A549 (cell line): Measurements from ENCODE around the gene ACAD9. TPM values are rescaled to one million over a fixed set of nuclear protein-coding genes. Genes with fewer than 3 reads are reported as not detected.

Experiments used
- ATAC-seq, 2 experiments: fragments of 200-7000 bp in 1 of 2; fragments of >200 bp in 1 of 2; cut with Nextera tagmentation in 1 of 2; cut with Tn5 transposase in 1 of 2; 3 replicates each; pipeline versions ENCODE4 v1.8.0 to v1.9.1; 2018 to 2020; ENCODE audit warnings: mild to moderate bottlenecking in 1 of 2, moderate library complexity in 1 of 2
- CTCF ChIA-PET: fragments of 300-600 bp; sonication (Branson Sonifier 250); formaldehyde crosslinking; extraction: SDS; loops from one replicate; lab custom pipeline; 2021; ENCODE audit warnings: antibody characterized with exemption, inconsistent platforms; lab: Yijun Ruan, JAX
- POLR2A ChIA-PET: fragments of 350-600 bp; formaldehyde crosslinking; extraction: SDS; loops from one replicate; lab custom pipeline; 2021; ENCODE audit warnings: antibody characterized with exemption, inconsistent platforms; lab: Yijun Ruan, JAX
- DNase-seq, 2 experiments: peaks; one replicate each; pipeline versions ENCODE4 v3.0.0 to v3.0.0-alpha.2; 2011 to 2016; ENCODE audit warnings: low read depth in 1 of 2, low spot score in 1 of 2
- FAIRE-seq: peaks from 2 replicates; lab custom pipeline; 2011; peaks lifted over from hg19 to GRCh38; lab: Jason Lieb, UNC
- H3K27ac ChIP-seq, 2 experiments: fragments of >200 bp; sonication (Bioruptor Twin); formaldehyde crosslinking; 3 replicates each; pipeline ENCODE4 v1.5.1; 2016 to 2017
- H3K4me1 ChIP-seq: fragments of >200 bp; sonication (Bioruptor Twin); formaldehyde crosslinking; 3 replicates; pipeline ENCODE4 v1.6.1; 2016
- H3K4me2 ChIP-seq: fragments of >200 bp; sonication (Bioruptor Twin); formaldehyde crosslinking; 3 replicates; pipeline ENCODE4 v1.6.1; 2016
- H3K4me3 ChIP-seq: fragments of >200 bp; sonication (Bioruptor Twin); formaldehyde crosslinking; 3 replicates; pipeline ENCODE4 v1.5.1; 2016
- H3K9me3 ChIP-seq: fragments of >200 bp; sonication (Bioruptor Twin); formaldehyde crosslinking; 3 replicates; pipeline ENCODE4 v1.6.1; 2016
- CBX2 ChIP-seq: fragments of 200-600 bp; sonication (generic); IDR thresholded peaks from 2 replicates; pipeline ENCODE4 v1.6.1; 2016; ENCODE audit warnings: low read depth, mild to moderate bottlenecking, borderline replicate concordance
- CEBPB ChIP-seq, 2 experiments: fragments of >200 bp in 1 of 2; sonication (Bioruptor Twin) in 1 of 2; formaldehyde crosslinking in 1 of 2; IDR thresholded peaks; 2 replicates each; pipeline ENCODE4 v1.6.1; 2012 to 2016
- CHD2 ChIP-seq: fragments of 150-350 bp; IDR thresholded peaks from 2 replicates; pipeline ENCODE4 v1.6.1; 2014; ENCODE audit warnings: low read length; ENCODE audit not compliant: partially characterized antibody
- CHD4 ChIP-seq: fragments of 200-600 bp; sonication (generic); IDR thresholded peaks from 2 replicates; pipeline ENCODE4 v1.6.1; 2016; ENCODE audit warnings: antibody characterized with exemption, mild to moderate bottlenecking, borderline replicate concordance
- ESRRA ChIP-seq: fragments of 150-350 bp; IDR thresholded peaks from 2 replicates; pipeline ENCODE4 v1.6.1; 2014; ENCODE audit warnings: mild to moderate bottlenecking, low read length, borderline replicate concordance
- FOSB ChIP-seq: fragments of 250-450 bp; sonication (Bioruptor Pico); IDR thresholded peaks from 2 replicates; pipeline ENCODE4 v1.5.0; 2020; ENCODE audit warnings: mild to moderate bottlenecking, moderate library complexity
- FOXS1 ChIP-seq: fragments of 250-450 bp; sonication (Bioruptor Pico); IDR thresholded peaks from 2 replicates; pipeline ENCODE4 v1.5.0; 2020; ENCODE audit warnings: mild to moderate bottlenecking, moderate library complexity
- HEYL ChIP-seq: fragments of 250-450 bp; sonication (Bioruptor Pico); IDR thresholded peaks from 2 replicates; pipeline ENCODE4 v1.8.0; 2021; ENCODE audit warnings: mild to moderate bottlenecking, moderate library complexity
- HOXB13 ChIP-seq: fragments of 250-450 bp; sonication (Bioruptor Pico); IDR thresholded peaks from 2 replicates; pipeline ENCODE4 v1.5.0; 2020; ENCODE audit warnings: low read depth, mild to moderate bottlenecking, moderate library complexity
- JUN ChIP-seq, 2 experiments: fragments of >200 bp; sonication (Bioruptor Twin); formaldehyde crosslinking; IDR thresholded peaks; 2 replicates in 1 of 2; 3 replicates in 1 of 2; pipeline ENCODE4 v1.6.1; 2016 to 2017
- MYC ChIP-seq: IDR thresholded peaks from 2 replicates; pipeline ENCODE4 v1.6.1; 2012; ENCODE audit warnings: mild to moderate bottlenecking, inconsistent platforms, low read length, improper control_type of control experiment, borderline replicate concordance
- NR3C1 ChIP-seq: fragments of >200 bp; sonication (Bioruptor Twin); formaldehyde crosslinking; IDR thresholded peaks from 3 replicates; pipeline ENCODE4 v1.6.1; 2017
- PHF8 ChIP-seq: fragments of 200-600 bp; sonication (generic); IDR thresholded peaks from 2 replicates; pipeline ENCODE4 v1.6.1; 2016; ENCODE audit warnings: low read depth, mild to moderate bottlenecking, antibody characterized with exemption, moderate library complexity, borderline replicate concordance
- POLR2AphosphoS2 ChIP-seq: conservative IDR thresholded peaks from 2 replicates; pipeline ENCODE4 v1.6.1; 2012; ENCODE audit warnings: low read length, improper control_type of control experiment, inconsistent platforms
- RAD21 ChIP-seq, 2 experiments: fragments of >200 bp in 1 of 2; sonication (Bioruptor Twin) in 1 of 2; formaldehyde crosslinking in 1 of 2; IDR thresholded peaks in 1 of 2; conservative IDR thresholded peaks in 1 of 2; 2 replicates in 1 of 2; 3 replicates in 1 of 2; pipeline ENCODE4 v1.6.1; 2012 to 2018; ENCODE audit warnings: inconsistent platforms in 1 of 2
- RNF2 ChIP-seq: fragments of 200-600 bp; sonication (generic); IDR thresholded peaks from 2 replicates; pipeline ENCODE4 v1.6.1; 2016; ENCODE audit warnings: low read depth, mild to moderate bottlenecking, antibody characterized with exemption, moderate library complexity, borderline replicate concordance
- SREBF2 ChIP-seq: fragments of 450-650 bp; IDR thresholded peaks from 2 replicates; pipeline ENCODE4 v1.6.1; 2014; ENCODE audit warnings: mild to moderate bottlenecking, moderate library complexity
- ZSCAN20 ChIP-seq: fragments of 250-450 bp; sonication (Bioruptor Pico); IDR thresholded peaks from 2 replicates; pipeline ENCODE4 v1.8.0; 2022; ENCODE audit warnings: mild to moderate bottlenecking, moderate library complexity
- WGBS: methylation state at CpG from one replicate; pipeline ENCODE4 v1.1.6; 2017; ENCODE audit errors: missing lambda C conversion rate; 5-methylcytosine and 5-hydroxymethylcytosine counted together
- polyA plus RNA-seq, 4 experiments: library from polyadenylated mRNA; depleted of rRNA in 3 of 4; stranded (reverse); fragments of >200 nt; fragmentation: RNase III in 1 of 4; extraction: RNeasy Plus Mini Kit Qiagen cat#74134 plus additional on column Dnase treatment in 1 of 4; gene quantifications; 2 replicates in 3 of 4; 3 replicates in 1 of 4; pipeline ENCODE4 v1.2.3, GENCODE V29; 2011 to 2017
- TF ChIP-seq, protein P1 (sequence below): IDR thresholded peaks from 2 replicates; pipeline ENCODE4 v1.6.1; 2012
- TF ChIP-seq, protein P2 (sequence below): IDR thresholded peaks from 2 replicates; pipeline ENCODE4 v1.6.1; 2012
- TF ChIP-seq, protein P3 (sequence below): fragments of >200 bp; sonication (Bioruptor Twin); formaldehyde crosslinking; IDR thresholded peaks from 3 replicates; pipeline ENCODE4 v1.6.1; 2016
- TF ChIP-seq, protein P4 (sequence below): fragments of >200 bp; sonication (Bioruptor Twin); formaldehyde crosslinking; IDR thresholded peaks from 2 replicates; pipeline ENCODE4 v1.6.1; 2016
- TF ChIP-seq, protein P5 (sequence below): fragments of >200 bp; sonication (Bioruptor Twin); formaldehyde crosslinking; IDR thresholded peaks from 3 replicates; pipeline ENCODE4 v1.5.1; 2016
- TF ChIP-seq, protein P6 (sequence below): fragments of 250-450 bp; sonication (Bioruptor Pico); IDR thresholded peaks from 2 replicates; pipeline ENCODE4 v1.5.0; 2020; ENCODE audit warnings: low read depth, mild to moderate bottlenecking, moderate library complexity

Gene ACAD9
- polyA plus RNA-seq, 2 of the 4 experiments (the other 2 are of a cell fraction): 26.1 to 29.2 TPM

DNA sequence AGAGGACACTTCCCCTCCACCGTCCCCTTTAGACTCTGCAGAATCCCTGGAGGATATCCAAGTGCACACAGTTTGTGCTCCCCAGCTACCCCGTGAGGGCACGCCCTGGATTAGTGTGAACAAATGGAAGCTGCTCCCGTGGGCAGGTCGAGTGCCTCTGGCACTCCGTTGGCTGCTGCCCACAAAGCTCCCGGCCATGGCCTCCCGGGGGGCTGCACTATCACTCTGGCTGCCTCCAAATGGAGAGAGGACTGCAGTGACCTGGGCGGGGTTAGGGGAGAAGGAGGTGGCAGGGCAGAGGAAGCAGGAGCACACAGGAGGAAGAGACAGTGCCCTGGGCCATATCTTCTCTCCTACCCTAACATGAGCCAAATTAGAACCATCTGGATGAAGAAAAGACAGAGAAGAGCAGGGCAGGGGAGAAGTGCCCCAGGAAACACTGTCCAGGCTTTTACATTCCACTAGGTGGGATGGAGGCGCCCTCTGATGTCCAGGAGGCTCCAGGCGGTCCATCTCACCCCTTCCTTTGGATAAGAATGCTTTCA lies 29.4 kb upstream of the ACAD9 start:
- WGBS: 100% methylated on average over 2 of the region's 11 CpGs
- Histone ChIP-seq H3K4me1 (0 out of 3 replicates have a peak, but pooled peaks cover 9% of the 10 kb centered on the region), H3K4me2 (no peak overlapping the region), H3K4me3 (no peak overlapping the region), H3K9me3 (peaks cover 12% of the 10 kb centered on the region; the same call in 2 of the 3 replicates), H3K27ac (no peak overlapping the region)
- FAIRE-seq (no peak), ATAC-seq (no peak)
- ChIA-PET CTCF (interaction anchor here (0.9 to 1.5 kb wide), 2 partner anchors 25 to 169 kb away, joined by 3 to 4 read pairs; no protein-coding TSS in a partner anchor), POLR2A (no interaction called here)
- TF ChIP-seq RAD21 (conservative IDR thresholded peaks at IDR 0.05 in 1 of 2, IDR thresholded peaks at IDR 0.05 in 1 of 2): 0 out of 5 replicates have a peak, but pooled peaks of 1 of the 2 experiments have one; percentile 33
- TF ChIP-seq SREBF2: no peak
- TF ChIP-seq, all 56 proteins: peak for 1
- DNase-seq: peak in 1 of 2 experiments; percentile 9

DNA sequence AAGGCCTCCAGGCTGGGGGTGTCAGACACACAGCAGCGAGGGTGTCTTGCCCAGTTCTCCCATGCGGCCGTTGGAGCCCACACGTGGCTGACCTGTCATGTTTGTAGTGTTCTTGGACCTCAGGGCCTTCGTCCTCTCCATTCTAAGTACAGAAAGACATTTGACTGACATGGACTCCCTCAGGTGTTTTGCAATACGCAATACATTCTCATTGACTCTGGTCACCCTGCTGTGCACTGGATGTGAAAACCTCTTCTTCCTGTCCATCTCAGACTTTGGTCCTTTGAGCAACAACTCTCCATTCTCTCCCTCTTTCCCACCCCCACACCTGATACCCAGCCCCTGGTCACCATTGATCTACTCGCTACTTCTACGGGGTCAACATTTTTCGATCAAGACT lies 28.9 kb upstream of the ACAD9 start:
- TF ChIP-seq, protein P1, sequence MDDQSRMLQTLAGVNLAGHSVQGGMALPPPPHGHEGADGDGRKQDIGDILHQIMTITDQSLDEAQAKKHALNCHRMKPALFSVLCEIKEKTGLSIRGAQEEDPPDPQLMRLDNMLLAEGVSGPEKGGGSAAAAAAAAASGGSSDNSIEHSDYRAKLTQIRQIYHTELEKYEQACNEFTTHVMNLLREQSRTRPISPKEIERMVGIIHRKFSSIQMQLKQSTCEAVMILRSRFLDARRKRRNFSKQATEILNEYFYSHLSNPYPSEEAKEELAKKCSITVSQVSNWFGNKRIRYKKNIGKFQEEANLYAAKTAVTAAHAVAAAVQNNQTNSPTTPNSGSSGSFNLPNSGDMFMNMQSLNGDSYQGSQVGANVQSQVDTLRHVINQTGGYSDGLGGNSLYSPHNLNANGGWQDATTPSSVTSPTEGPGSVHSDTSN: no peak
- TF ChIP-seq FOSB (no peak), MYC (no peak), CHD4 (no peak), JUN (IDR thresholded peaks at IDR 0.05) (no peak), HOXB13 (CRISPR knock-in tag) (no peak), CBX2 (no peak), NR3C1 (no peak)
- TF ChIP-seq, protein P2, sequence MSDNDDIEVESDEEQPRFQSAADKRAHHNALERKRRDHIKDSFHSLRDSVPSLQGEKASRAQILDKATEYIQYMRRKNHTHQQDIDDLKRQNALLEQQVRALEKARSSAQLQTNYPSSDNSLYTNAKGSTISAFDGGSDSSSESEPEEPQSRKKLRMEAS: no peak
- TF ChIP-seq, protein P3, sequence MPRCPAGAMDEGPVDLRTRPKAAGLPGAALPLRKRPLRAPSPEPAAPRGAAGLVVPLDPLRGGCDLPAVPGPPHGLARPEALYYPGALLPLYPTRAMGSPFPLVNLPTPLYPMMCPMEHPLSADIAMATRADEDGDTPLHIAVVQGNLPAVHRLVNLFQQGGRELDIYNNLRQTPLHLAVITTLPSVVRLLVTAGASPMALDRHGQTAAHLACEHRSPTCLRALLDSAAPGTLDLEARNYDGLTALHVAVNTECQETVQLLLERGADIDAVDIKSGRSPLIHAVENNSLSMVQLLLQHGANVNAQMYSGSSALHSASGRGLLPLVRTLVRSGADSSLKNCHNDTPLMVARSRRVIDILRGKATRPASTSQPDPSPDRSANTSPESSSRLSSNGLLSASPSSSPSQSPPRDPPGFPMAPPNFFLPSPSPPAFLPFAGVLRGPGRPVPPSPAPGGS: no peak
- TF ChIP-seq, protein P4, sequence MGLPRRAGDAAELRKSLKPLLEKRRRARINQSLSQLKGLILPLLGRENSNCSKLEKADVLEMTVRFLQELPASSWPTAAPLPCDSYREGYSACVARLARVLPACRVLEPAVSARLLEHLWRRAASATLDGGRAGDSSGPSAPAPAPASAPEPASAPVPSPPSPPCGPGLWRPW: no peak
- TF ChIP-seq, protein P5, sequence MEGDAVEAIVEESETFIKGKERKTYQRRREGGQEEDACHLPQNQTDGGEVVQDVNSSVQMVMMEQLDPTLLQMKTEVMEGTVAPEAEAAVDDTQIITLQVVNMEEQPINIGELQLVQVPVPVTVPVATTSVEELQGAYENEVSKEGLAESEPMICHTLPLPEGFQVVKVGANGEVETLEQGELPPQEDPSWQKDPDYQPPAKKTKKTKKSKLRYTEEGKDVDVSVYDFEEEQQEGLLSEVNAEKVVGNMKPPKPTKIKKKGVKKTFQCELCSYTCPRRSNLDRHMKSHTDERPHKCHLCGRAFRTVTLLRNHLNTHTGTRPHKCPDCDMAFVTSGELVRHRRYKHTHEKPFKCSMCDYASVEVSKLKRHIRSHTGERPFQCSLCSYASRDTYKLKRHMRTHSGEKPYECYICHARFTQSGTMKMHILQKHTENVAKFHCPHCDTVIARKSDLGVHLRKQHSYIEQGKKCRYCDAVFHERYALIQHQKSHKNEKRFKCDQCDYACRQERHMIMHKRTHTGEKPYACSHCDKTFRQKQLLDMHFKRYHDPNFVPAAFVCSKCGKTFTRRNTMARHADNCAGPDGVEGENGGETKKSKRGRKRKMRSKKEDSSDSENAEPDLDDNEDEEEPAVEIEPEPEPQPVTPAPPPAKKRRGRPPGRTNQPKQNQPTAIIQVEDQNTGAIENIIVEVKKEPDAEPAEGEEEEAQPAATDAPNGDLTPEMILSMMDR: no peak
- 72% methylated on average over 9 of the region's 9 CpGs for WGBS
- H3K4me3 ChIP-seq: no peak overlapping the region
- FAIRE-seq: no peak
- peaks cover 15% of the 10 kb centered on the region; the same call in 2 of the 3 replicates for H3K9me3 ChIP-seq
- 0 out of 3 replicates have a peak, but pooled peaks cover 7% of the 10 kb centered on the region for H3K4me1 ChIP-seq
- H3K4me2 ChIP-seq: no peak overlapping the region
- no peak overlapping the region for H3K27ac ChIP-seq
- CTCF ChIA-PET: no interaction called here
- DNase-seq: no peak
- POLR2A ChIA-PET: no interaction called here
- ATAC-seq: no peak

DNA sequence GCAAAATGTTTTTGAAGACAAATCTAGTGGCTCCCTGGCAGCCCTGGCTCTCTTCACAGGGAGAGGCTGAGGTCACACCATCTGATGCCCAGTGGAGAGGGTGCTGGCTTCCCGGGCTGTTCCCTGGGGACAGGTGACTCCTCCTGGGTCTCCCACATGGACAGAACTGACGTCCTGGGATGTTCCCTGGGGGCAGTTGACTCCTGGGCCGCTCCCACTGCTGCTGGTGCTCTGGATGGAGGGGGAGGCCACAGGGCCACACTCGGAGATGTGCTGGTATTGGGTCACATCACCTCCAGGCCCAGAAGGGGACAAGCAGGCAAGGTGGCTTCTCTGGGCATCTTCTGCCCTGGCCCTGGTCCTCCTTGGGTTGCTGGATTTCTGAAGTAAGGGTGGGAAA lies 27.8 kb upstream of the ACAD9 start:
- FAIRE-seq: no peak
- no peak for DNase-seq
- Histone ChIP-seq H3K4me1 (no peaks in the 10 kb centered on the region), H3K4me3 (no peak overlapping the region), H3K9me3 (peaks cover 17% of the 10 kb centered on the region; the same call in 2 of the 3 replicates), H3K4me2 (no peak overlapping the region), H3K27ac (no peak overlapping the region)
- ATAC-seq: no peak
- WGBS: 28% methylated on average over 3 of the region's 4 CpGs
- CTCF ChIA-PET: no interaction called here
- POLR2A ChIA-PET: no interaction called here
- TF ChIP-seq HEYL (CRISPR knock-in tag) (no peak), RNF2 (no peak), POLR2AphosphoS2 (no peak), CHD2 (no peak), ESRRA (no peak), FOXS1 (CRISPR knock-in tag) (no peak), ZSCAN20 (CRISPR knock-in tag) (no peak), PHF8 (no peak), CHD4 (no peak), CEBPB (IDR thresholded peaks at IDR 0.05) (no peak)
- TF ChIP-seq, protein P6, sequence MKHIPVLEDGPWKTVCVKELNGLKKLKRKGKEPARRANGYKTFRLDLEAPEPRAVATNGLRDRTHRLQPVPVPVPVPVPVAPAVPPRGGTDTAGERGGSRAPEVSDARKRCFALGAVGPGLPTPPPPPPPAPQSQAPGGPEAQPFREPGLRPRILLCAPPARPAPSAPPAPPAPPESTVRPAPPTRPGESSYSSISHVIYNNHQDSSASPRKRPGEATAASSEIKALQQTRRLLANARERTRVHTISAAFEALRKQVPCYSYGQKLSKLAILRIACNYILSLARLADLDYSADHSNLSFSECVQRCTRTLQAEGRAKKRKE (CRISPR knock-in tag): no peak
- TF ChIP-seq, protein P5: no peak
